22Rv1 (cell line): ENCODE data around the gene BANP.
"Not testable (repeated sequence)": the region's sequence is repeated elsewhere in the genome, so short reads cannot be mapped to it uniquely, and the experiment has no call there.

Source experiments
- H3K27ac ChIP-seq: fragments of 450-650 bp; 2 replicates; pipeline ENCODE4 v1.5.1; 2017
- CTCF ChIP-seq: fragments of 450-650 bp; IDR thresholded peaks from 2 replicates; pipeline ENCODE4 v1.5.1; 2017; ENCODE audit warnings: mild to moderate bottlenecking
- ZFX ChIP-seq: fragments of 450-650 bp; IDR thresholded peaks from 2 replicates; pipeline ENCODE4 v1.6.1; 2017; ENCODE audit warnings: antibody characterized with exemption, borderline replicate concordance

Gene BANP

GRCh38 chr16:88039591-88039990 is 88.4 kb downstream of the BANP start:
- TF ChIP-seq ZFX: no peak
- TF ChIP-seq CTCF: no peak
- H3K27ac ChIP-seq: no peak overlapping the region

GRCh38 chr16:88040196-88040876 is 89.1 kb downstream of the BANP start:
- not testable (repeated sequence) for H3K27ac ChIP-seq

- not testable (repeated sequence) for H3K27ac ChIP-seq
These were observed 89.6 kb downstream of the BANP start for GRCh38 chr16:88040877-88041244.

- not testable (repeated sequence) for H3K27ac ChIP-seq
These were observed 90.3 kb downstream of the BANP start for GRCh38 chr16:88041506-88041905.

- not testable (repeated sequence) for H3K27ac ChIP-seq
These were observed 90.8 kb downstream of the BANP start for GRCh38 chr16:88041986-88042562.

- not testable (repeated sequence) for H3K27ac ChIP-seq
These were observed 92.1 kb downstream of the BANP start for GRCh38 chr16:88043208-88043910.

- not testable (repeated sequence) for H3K27ac ChIP-seq
These were observed 92.9 kb downstream of the BANP start for GRCh38 chr16:88044121-88044581.

- H3K27ac ChIP-seq: not testable (repeated sequence)
These were observed 94.1 kb downstream of the BANP start for GRCh38 chr16:88045361-88045760.

- TF ChIP-seq CTCF: no peak
- no peak for TF ChIP-seq ZFX
- H3K27ac ChIP-seq: no peak overlapping the region
These were observed 94.6 kb downstream of the BANP start for GRCh38 chr16:88045820-88046303.

GRCh38 chr16:88047462-88047861 is 96.2 kb downstream of the BANP start:
- H3K27ac ChIP-seq: no peak overlapping the region
- TF ChIP-seq CTCF (no peak), ZFX (no peak)

- H3K27ac ChIP-seq: no peak overlapping the region
- TF ChIP-seq ZFX (no peak), CTCF (no peak)
These were observed 97.8 kb downstream of the BANP start for GRCh38 chr16:88048985-88049384.
